Activated CD4-positive, alpha-beta T cell treated with anti-CD3 and anti-CD28 coated beads, Interleukin-2, amount 10 ng/mL, durations not matched to agents 7 days and 5 days (primary cell): ENCODE results near the gene BEND2. TPM values are rescaled to one million over a fixed set of nuclear protein-coding genes. Genes with fewer than 3 reads are reported as not detected.
"Not testable (repeated sequence)": the region's sequence is repeated elsewhere in the genome, so short reads cannot be mapped to it uniquely, and the experiment has no call there.

Source experiments
- CTCF ChIA-PET: fragments of 350-600 bp; sonication (Branson Sonifier 250); formaldehyde crosslinking; loops from one replicate; lab custom pipeline; 2021; ENCODE audit warnings: antibody characterized with exemption; lab: Charles Lee
- POLR2A ChIA-PET: fragments of 350-600 bp; sonication (Branson Sonifier 250); formaldehyde crosslinking; loops from one replicate; lab custom pipeline; 2021; ENCODE audit warnings: antibody characterized with exemption; lab: Charles Lee
- DNase-seq: peaks from one replicate; pipeline ENCODE4 v3.0.0-alpha.2; 2020
- H3K27ac Mint-ChIP-seq: one replicate; pipeline ENCODE4 v1.8.0; 2021; ENCODE audit warnings: mild to moderate bottlenecking, moderate library complexity, mixed read lengths
- H3K27me3 Mint-ChIP-seq: one replicate; pipeline ENCODE4 v1.8.0; 2021; ENCODE audit warnings: mixed read lengths
- H3K36me3 Mint-ChIP-seq: one replicate; pipeline ENCODE4 v1.8.0; 2021; ENCODE audit warnings: low read depth, mixed read lengths
- H3K4me1 Mint-ChIP-seq: one replicate; pipeline ENCODE4 v1.8.0; 2021; ENCODE audit warnings: mixed read lengths
- H3K4me3 Mint-ChIP-seq: one replicate; pipeline ENCODE4 v1.8.0; 2021; ENCODE audit warnings: mild to moderate bottlenecking, moderate library complexity, mixed read lengths
- H3K9me3 Mint-ChIP-seq: one replicate; pipeline ENCODE4 v1.8.0; 2021; ENCODE audit warnings: mixed read lengths
- total RNA-seq, 2 experiments: library from RNA; stranded (reverse); gene quantifications; one replicate each; pipeline ENCODE4 v1.2.3, GENCODE V29; 2021

BEND2 gene
- not detected for total RNA-seq

DNA sequence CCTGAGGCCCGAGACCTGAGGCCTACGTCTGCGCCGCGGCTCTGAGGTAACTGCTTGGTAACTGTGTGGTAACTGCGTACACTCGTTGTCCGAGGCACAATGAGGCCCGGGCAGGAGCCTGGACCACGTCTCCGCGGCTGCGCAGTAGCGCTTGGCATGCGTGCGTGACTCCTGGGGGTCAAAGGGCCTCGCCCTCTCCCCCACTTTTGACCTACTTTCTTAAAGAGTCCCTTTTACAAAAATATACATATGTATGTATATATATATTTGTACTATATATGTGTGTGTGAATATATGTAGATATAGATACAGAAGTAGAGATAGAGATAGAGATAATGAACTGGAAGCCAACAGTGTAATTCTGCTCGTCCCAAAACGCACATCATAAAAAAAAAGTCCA lies at the start of gene BEND2:
BEND2 (minus strand) TSS at position 101 of the 400 bp plus-strand sequence. CDS start 136 bp downstream, outside the sequence.
- Mint-ChIP-seq H3K4me1 (no peaks in the 10 kb centered on the region), H3K4me3 (no peak within 1 kb of the TSS), H3K36me3 (no peaks in the 10 kb centered on the region), H3K27me3 (no peaks in the 10 kb centered on the region), H3K9me3 (no peaks in the 10 kb centered on the region), H3K27ac (no peak within 1 kb of the TSS)
- CTCF ChIA-PET = no interaction called here
- POLR2A ChIA-PET = no interaction called here
- DNase-seq = no peak

GRCh38 chrX:18255059-18255458 lies 34.4 kb upstream of the BEND2 start:
- Mint-ChIP-seq H3K4me1 (no peaks in the 10 kb centered on the region), H3K27me3 (no peaks in the 10 kb centered on the region), H3K27ac (no peak overlapping the region), H3K36me3 (no peaks in the 10 kb centered on the region), H3K9me3 (no peaks in the 10 kb centered on the region), H3K4me3 (no peak overlapping the region)
- CTCF ChIA-PET = no interaction called here
- DNase-seq = no peak
- POLR2A ChIA-PET = no interaction called here

GRCh38 chrX:18252644-18253359 lies 32.1 kb upstream of the BEND2 start:
- no peaks in the 10 kb centered on the region for H3K27me3 Mint-ChIP-seq
- H3K27ac Mint-ChIP-seq = no peak overlapping the region
- CTCF ChIA-PET = no interaction called here
- POLR2A ChIA-PET = no interaction called here
- H3K4me1 Mint-ChIP-seq = no peaks in the 10 kb centered on the region
- no peaks in the 10 kb centered on the region for H3K9me3 Mint-ChIP-seq
- no peaks in the 10 kb centered on the region for H3K36me3 Mint-ChIP-seq
- H3K4me3 Mint-ChIP-seq = no peak overlapping the region
- no peak for DNase-seq

DNA sequence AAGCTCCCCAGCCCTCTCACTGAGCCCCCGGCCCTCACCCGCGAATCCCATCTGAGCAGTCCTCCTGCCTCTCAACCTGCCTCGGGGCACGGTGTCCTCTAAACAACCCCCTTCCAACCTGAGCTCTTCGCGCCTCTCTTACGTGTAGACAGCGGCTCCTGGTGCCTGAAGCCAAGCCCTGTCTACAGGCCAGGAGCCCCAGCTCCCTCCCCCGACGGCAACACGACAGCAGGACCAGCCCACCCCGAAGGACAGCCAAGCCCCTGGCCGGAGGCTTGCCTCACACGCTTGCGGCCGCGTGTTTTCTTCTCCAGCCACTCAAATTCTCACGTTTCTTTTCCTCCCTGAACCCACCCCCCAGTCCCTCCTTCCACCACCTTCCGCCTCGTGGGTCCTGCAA lies 9.0 kb upstream of the BEND2 start:
- H3K27me3 Mint-ChIP-seq, POLR2A ChIA-PET, H3K36me3 Mint-ChIP-seq, H3K27ac Mint-ChIP-seq, H3K9me3 Mint-ChIP-seq, H3K4me3 Mint-ChIP-seq, H3K4me1 Mint-ChIP-seq, DNase-seq, CTCF ChIA-PET: not testable (repeated sequence)

GRCh38 chrX:18228069-18228468 lies 7.4 kb upstream of the BEND2 start:
- H3K36me3 Mint-ChIP-seq = no peaks in the 10 kb centered on the region
- H3K27ac Mint-ChIP-seq = no peak overlapping the region
- H3K4me1 Mint-ChIP-seq = no peaks in the 10 kb centered on the region
- CTCF ChIA-PET = no interaction called here
- H3K4me3 Mint-ChIP-seq = no peak overlapping the region
- DNase-seq = no peak
- POLR2A ChIA-PET = no interaction called here
- no peaks in the 10 kb centered on the region for H3K9me3 Mint-ChIP-seq
- no peaks in the 10 kb centered on the region for H3K27me3 Mint-ChIP-seq

- H3K36me3 Mint-ChIP-seq = no peaks in the 10 kb centered on the region
- H3K27ac Mint-ChIP-seq = no peak overlapping the region
- H3K4me1 Mint-ChIP-seq = no peaks in the 10 kb centered on the region
- no peak overlapping the region for H3K4me3 Mint-ChIP-seq
- DNase-seq = no peak
- no peaks in the 10 kb centered on the region for H3K27me3 Mint-ChIP-seq
- ChIA-PET CTCF (no interaction called here), POLR2A (no interaction called here)
- no peaks in the 10 kb centered on the region for H3K9me3 Mint-ChIP-seq
These were observed 6.8 kb upstream of the BEND2 start for GRCh38 chrX:18227458-18227857.

- no peaks in the 10 kb centered on the region for H3K4me1 Mint-ChIP-seq
- H3K27ac Mint-ChIP-seq = no peak overlapping the region
- H3K9me3 Mint-ChIP-seq = no peaks in the 10 kb centered on the region
- no peak for DNase-seq
- no peaks in the 10 kb centered on the region for H3K36me3 Mint-ChIP-seq
- no peak overlapping the region for H3K4me3 Mint-ChIP-seq
- CTCF ChIA-PET = no interaction called here
- POLR2A ChIA-PET = no interaction called here
- H3K27me3 Mint-ChIP-seq = no peaks in the 10 kb centered on the region
These were observed 10.2 kb downstream of the BEND2 start for GRCh38 chrX:18210470-18210869.

DNA sequence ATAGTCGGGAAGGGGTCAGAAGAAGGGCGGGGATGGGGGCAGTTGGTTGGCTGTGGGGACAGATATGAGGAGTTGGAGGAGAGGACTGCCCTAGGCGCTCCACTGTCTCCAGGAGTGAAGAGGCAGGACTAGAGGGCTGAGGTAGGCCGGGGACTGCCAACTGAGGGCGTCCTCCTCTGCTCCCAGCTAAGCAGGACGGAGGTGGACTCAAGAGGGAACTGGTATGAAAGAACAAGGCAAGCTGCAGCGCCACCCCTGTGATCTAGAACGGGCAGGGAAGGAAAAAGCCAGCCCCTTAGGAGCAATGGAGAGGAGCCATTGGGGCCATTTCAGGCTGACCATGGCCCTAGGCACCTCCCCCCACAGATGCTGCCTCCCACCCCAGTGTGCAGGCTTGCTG lies 14.0 kb downstream of the BEND2 start:
- H3K27ac Mint-ChIP-seq = no peak overlapping the region
- no peaks in the 10 kb centered on the region for H3K27me3 Mint-ChIP-seq
- no peaks in the 10 kb centered on the region for H3K4me1 Mint-ChIP-seq
- ChIA-PET CTCF (no interaction called here), POLR2A (no interaction called here)
- H3K9me3 Mint-ChIP-seq = no peaks in the 10 kb centered on the region
- no peak for DNase-seq
- H3K4me3 Mint-ChIP-seq = no peak overlapping the region
- H3K36me3 Mint-ChIP-seq = no peaks in the 10 kb centered on the region

DNA sequence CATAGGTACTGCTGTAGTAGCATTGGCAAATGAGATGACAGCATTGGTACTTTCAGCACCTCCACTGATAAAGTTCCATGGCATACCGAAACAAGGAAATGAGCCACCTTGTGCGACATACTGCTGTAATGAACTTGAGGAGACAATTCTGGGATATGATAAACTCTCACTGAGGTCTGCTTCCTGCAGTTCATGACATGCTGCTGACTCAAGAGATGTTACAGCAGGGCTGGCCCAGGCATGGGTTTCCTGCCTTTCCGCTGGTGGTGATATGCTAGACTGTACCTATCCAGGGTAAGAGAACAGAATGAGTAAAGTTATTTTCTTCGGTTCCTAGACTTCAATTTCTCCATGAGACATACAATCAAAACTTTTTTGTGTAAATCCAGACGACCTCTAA lies 17.1 kb downstream of the BEND2 start:
- POLR2A ChIA-PET = no interaction called here
- Mint-ChIP-seq H3K4me1 (no peaks in the 10 kb centered on the region), H3K36me3 (no peaks in the 10 kb centered on the region), H3K4me3 (no peak overlapping the region), H3K27me3 (peaks cover 3% of the 10 kb centered on the region), H3K9me3 (no peaks in the 10 kb centered on the region), H3K27ac (no peak overlapping the region)
- CTCF ChIA-PET = no interaction called here
- no peak for DNase-seq

DNA sequence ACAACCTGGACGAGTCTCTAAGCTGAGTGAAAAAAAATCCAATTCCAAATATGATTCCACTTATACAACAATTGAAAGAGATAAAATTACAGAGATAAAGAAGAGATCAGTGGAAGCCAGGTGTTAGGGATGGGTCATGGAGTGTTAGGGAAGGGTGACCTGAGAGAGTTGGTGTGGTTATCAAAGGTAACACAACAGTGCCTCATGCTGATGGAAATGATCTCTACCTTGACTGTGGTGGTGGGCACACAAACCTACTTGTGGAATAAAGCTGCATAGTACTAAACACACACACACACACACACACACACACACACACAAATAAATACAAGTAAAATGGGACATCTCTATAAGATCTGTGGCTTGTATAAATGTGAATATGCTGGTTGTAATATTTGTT lies 26.0 kb downstream of the BEND2 start:
- Mint-ChIP-seq H3K27ac (no peak overlapping the region), H3K27me3 (peaks cover 3% of the 10 kb centered on the region), H3K4me1 (no peaks in the 10 kb centered on the region), H3K9me3 (no peaks in the 10 kb centered on the region), H3K4me3 (no peak overlapping the region), H3K36me3 (no peaks in the 10 kb centered on the region)
- CTCF ChIA-PET = no interaction called here
- no peak for DNase-seq
- POLR2A ChIA-PET = no interaction called here

- H3K27me3 Mint-ChIP-seq = no peaks in the 10 kb centered on the region
- no peaks in the 10 kb centered on the region for H3K4me1 Mint-ChIP-seq
- ChIA-PET CTCF (no interaction called here), POLR2A (no interaction called here)
- H3K27ac Mint-ChIP-seq = no peak overlapping the region
- H3K36me3 Mint-ChIP-seq = no peaks in the 10 kb centered on the region
- H3K9me3 Mint-ChIP-seq = no peaks in the 10 kb centered on the region
- no peak for DNase-seq
- H3K4me3 Mint-ChIP-seq = no peak overlapping the region
These were observed 41.2 kb downstream of the BEND2 start for GRCh38 chrX:18179446-18179845.

DNA sequence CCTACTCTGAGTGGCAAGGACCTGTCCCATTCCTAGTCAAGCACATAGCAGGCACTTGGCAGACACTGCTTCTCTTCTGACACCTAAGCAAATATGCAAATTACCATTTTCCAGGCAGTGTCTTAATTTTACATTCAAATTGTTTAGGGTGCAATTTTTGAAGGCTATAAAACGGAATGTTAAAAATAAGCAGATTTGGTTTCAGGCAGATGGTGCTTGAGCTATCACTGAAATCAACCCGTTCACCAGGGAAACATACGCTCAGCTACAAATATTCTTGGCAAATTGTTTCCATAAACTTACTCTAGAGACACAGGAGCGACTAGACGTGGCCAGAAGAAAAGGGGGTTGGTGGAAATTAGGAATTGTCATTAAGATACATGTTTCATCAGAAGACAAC lies 45.7 kb downstream of the BEND2 start:
- ChIA-PET POLR2A (no interaction called here), CTCF (no interaction called here)
- peaks cover 2% of the 10 kb centered on the region for H3K27me3 Mint-ChIP-seq
- no peaks in the 10 kb centered on the region for H3K9me3 Mint-ChIP-seq
- H3K27ac Mint-ChIP-seq = no peak overlapping the region
- H3K4me3 Mint-ChIP-seq = no peak overlapping the region
- H3K36me3 Mint-ChIP-seq = no peaks in the 10 kb centered on the region
- DNase-seq = no peak
- H3K4me1 Mint-ChIP-seq = no peaks in the 10 kb centered on the region

DNA sequence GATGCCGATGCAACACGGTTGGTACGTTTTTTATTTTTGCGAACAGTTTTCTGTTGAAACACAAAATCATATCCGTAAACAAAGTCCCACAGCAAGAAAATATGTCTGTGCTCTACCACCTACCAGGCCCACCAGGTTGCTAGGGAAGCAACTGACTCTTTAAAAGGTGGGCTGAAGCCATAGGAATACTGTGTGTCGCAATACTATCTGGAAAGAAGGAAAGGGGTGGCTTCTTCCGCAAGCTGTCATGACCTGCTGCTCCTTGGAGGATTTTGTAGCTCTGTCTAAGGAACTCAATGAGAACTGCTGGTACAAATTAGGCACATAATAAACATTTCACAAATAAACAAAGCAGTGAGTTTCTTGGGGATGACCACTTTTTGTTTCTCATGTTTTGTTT lies 46.5 kb downstream of the BEND2 start:
- Mint-ChIP-seq H3K27me3 (peaks cover 2% of the 10 kb centered on the region), H3K36me3 (no peaks in the 10 kb centered on the region), H3K4me3 (no peak overlapping the region), H3K27ac (no peak overlapping the region), H3K9me3 (no peaks in the 10 kb centered on the region), H3K4me1 (no peaks in the 10 kb centered on the region)
- ChIA-PET POLR2A (no interaction called here), CTCF (no interaction called here)
- DNase-seq = no peak

- Mint-ChIP-seq H3K36me3 (no peaks in the 10 kb centered on the region), H3K9me3 (no peaks in the 10 kb centered on the region), H3K4me3 (no peak overlapping the region), H3K27me3 (peaks cover 2% of the 10 kb centered on the region), H3K4me1 (no peaks in the 10 kb centered on the region), H3K27ac (no peak overlapping the region)
- no peak for DNase-seq
- ChIA-PET POLR2A (no interaction called here), CTCF (no interaction called here)
These were observed 47.0 kb downstream of the BEND2 start for GRCh38 chrX:18173494-18174180.
